Measurements from ENCODE around the gene SELENOH.

SELENOH gene

DNA sequence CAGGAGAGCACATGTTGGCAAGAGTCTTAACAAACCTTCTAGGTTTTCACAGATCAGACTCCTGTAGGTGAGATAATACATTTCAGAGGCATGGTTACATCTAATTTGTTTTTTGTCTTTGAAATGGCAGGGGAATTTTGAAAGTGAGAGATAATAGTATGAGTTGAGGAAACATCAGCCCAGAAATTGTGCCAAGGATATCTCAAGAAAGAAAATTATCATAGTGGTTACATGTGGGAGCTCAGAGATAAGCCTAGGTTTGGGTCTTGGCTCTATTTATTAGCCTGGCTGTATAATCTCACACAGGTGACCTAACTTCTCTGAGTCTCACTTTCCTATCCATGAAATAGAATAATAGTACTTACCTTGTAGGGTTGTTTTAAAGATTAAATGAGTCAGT is 9.9 kb downstream of the SELENOH start:
- DNase-seq: no peak

DNA sequence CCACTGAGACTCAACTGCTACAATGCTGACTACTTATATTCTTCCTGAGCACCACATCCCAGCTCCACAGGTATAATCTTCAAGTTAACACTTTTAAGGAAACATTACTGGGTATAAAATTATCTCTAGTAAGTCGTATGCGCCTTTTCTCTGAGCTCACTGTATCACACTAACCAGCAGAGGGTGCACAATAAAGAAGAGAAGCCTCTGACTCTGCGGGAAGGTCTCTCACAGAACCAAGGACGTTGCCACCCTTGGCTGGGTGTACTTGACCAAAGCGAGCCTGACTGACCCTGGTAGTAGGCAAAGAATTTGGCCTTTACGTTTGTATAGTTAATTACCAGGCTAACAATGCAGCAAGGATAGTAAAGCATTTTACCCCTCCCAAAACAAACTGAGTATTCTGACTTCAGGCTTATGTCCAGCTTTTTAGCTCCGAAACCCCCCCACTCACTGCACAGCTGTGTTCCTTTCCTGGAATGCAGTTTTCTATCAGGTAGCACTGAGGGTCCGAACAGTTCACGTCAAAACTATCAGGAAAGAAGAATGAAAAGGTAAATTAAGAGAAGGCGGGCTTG is 10.5 kb downstream of the SELENOH start, which contains the start of gene BTBD18:
Gene BTBD18, minus strand, starts transcription at position 144 of the 578 bp plus-strand sequence. CDS start 631 bp downstream, outside the sequence.
- no peak for DNase-seq

DNA sequence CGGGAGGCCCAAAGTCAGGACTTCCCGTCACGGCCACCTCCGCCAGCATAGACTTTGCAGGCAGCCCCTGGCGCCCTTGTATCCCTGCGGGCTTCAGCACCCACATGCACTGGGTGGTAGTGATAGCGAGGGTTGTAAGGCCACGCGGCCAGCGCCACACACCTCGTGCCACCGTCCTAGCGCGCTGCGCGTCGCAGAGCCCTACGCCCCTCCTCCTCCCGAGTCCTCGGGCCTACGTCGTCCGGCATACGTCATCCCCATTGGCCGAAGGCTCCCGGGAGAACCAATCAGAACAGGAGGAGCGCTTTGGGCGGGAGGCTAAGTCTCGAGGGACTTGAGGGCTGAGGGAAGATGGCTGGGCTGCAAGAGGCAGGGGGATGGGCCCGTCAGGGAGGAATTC is 11.7 kb downstream of the SELENOH start:
- DNase-seq: no peak

DNA sequence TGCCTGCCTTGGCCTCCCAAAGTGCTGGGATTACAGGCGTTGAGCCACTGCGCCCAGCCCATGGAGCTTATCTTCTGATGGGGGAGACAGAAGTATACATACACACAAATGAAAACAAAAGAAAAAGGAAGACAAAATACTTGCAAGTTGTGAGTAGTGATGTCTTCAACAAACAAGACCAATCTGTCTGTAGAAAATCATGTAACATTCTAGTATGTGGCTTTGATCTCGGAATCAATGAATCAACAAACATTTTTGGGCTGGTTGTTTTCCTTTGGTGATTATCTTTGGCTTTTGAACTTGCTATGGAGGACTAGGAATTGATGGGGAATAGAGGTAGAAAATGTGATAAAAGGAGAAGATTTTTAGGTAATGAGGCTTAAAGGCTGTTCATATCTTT is 16.9 kb downstream of the SELENOH start:
- DNase-seq: no peak

DNA sequence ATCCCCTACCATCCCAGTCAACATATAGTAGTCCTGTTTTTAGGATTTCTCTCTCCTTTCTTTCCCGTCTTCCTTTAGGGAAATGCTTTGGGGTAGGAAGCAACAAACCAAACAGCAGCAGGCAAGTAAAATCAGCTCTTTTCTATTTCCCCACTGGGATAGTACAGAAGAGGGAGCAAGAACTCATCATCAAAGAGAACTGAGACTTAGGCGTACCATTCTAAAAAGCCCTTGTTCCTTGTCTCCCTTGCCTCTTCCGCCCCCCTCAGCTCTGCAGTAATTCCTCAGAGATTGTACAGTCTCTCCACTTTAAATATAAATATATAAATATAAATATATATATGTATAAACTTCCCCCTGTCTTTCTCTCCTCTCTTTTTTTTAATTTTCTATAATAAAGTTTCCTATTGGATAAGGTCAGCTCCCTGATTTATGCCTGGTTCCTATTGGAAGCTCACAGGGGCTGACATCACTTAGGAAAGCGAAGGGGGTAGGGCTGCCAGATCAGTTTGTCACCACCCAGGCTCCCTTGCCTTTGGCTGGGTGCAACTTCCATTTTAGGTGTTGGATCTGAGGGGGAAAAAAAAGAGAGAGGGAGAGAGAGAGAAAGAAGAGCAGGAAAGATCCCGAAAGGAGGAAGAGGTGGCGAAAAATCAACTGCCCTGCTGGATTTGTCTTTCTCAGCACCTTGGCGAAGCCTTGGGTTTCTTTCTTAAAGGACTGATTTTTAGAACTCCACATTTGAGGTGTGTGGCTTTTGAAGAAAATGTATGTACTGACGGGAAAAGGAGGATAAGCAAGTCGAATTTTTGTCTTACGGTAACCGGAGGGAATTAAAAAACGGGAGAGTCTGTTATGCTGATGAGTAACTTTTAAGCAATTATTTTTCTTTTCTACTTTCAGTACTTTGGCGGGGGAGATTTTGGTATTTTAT is 20.3 kb downstream of the SELENOH start, which contains the start of gene CTNND1:
Gene CTNND1, plus strand, starts transcription at position 502 of the 934 bp plus-strand sequence. CDS start 29,677 bp downstream, outside the sequence.
- DNase-seq: no peak

DNA sequence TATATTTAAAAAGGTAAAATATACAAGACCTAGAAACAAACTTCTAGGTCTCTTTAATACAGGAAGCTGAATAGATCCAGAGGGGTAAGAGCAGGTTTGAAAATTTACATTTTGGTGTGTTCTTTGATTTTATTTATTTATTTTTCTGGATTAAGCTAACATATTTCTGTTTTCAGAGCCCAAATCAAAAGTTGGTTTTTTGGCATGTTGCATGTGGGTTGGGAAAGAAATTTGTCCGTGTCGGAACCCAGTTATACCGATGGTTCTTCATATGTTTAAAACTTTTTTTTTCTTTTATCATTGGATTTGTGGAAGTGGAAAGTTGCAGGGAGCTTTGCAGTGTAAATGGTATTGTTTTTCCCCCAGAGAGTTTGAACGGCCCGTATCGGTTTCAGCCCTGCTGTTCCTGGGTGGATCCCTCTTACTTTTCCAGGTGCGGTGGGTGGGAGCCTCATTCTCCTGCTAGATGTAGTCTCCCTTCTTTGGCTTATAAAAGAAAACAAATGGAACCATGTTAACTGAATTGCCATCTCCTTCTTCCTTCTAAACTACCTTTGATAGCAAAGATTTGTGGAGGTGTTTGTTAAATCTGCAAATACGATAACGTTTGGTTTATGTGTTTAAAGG is 21.1 kb downstream of the SELENOH start:
- DNase-seq: no peak

DNA sequence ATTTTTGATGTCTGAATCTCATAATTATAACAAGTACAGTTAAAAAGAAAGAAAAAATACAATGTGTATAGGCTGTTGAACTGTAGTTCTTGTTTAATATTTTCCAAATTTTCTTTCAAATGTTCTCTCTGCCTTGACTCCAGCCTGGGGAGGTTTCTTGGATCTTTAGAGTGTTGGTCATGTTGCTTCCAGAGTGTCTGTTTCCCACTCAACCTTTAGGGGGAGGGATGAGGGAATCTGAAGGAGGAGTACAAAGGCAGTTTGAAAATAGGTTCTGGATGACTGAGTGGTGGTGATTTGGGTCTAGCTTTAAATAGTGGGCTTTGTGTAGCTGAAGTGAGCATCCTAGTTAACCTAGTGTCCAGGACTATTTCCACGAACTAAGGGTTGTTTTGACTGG is 22.3 kb downstream of the SELENOH start:
- DNase-seq: no peak

DNA sequence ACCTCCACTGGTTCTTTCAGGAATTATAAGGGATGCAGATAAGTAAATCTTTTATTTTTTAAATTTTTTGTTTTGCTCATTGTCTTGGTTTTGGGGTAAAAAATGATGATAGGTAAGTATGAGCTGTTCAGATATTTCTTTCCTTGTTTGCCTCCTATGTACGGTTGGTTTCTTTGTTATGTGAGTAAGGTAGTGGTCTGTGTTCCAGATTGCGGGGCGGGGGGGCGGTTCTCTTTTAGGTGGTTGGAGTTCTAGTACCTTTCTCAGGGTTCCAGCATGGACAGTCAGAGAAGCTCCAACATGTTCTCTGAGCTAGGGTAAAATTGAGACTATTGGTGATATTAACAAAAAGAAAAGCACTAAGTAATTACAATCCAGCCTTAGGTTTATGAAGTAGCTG is 22.7 kb downstream of the SELENOH start:
- DNase-seq: no peak

DNA sequence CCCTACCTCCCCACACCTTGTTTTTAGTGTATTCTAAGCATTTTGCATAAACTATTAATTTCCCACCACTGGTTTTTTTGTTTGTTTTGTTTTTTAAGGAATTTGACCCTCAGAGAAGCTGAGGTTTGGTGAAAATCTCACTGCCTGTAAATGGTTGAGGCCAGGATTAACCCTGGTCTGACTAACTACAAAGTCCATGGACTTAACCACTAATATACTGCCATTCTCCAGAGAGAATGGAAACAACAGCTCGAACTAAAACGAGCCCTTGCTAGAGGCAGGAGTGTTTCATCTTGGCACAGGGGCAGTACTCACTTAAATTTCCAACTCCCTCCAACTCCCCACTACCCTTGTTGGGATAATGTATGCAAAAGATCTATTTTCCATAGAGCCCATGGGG is 23.3 kb downstream of the SELENOH start:
- no peak for DNase-seq

DNA sequence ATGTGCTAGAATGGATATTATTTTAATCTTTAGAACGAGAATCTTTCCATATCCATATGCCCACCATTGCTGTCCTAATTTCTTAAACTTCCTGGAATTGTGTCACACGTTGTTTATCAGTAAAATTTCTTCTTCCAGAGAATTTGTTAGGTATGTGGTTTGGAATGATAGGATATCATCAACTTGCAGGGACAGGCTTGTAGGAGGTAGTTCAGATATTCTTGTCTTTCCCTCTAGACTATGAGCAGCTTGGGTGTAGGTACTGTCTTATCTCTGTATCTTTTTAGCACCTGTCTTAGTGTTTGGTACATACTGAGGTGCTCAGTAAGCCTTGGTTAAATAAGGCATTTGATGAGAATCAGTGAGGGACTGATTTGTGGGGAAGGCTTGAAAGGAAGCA is 23.7 kb downstream of the SELENOH start:
- no peak for DNase-seq

DNA sequence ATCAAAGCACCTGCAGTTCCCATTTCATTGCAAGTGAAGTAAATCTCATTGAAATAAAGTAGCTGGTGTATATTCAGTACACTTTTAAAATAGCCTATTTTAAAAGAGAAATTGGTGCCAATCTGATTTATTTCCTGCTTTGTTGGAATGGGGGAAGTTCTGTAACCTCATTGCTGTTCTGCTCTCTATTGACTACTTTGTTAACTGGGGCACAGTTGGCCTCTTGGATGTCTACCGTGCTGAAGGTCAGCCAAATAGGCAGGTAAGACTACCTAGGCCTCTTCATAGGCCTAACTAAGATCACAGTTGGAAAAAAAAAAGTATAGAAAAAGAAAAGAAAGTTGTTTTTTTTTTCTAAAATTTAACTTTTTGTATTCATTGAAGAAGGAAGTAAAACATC is 29.5 kb downstream of the SELENOH start:
- DNase-seq: no peak

DNA sequence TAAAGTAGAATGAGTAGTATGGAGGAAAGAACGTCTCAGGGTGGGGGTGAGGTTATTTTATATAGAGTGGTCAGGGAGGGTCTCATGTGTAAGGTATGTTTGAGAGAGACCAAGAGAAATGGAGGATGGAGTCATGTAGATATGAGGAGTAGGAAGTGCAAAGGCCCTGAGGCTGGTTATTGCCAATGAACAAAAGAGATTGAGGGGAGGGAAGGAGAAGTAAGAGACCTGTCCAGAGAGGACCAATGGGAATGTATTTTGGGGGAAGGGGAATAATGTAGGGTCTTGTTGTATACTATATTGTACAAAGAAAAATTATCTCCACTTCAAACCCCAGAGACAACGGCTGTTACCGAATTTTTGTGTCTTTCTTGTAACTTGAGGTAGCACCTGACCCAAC is 30.1 kb downstream of the SELENOH start:
- no peak for DNase-seq

DNA sequence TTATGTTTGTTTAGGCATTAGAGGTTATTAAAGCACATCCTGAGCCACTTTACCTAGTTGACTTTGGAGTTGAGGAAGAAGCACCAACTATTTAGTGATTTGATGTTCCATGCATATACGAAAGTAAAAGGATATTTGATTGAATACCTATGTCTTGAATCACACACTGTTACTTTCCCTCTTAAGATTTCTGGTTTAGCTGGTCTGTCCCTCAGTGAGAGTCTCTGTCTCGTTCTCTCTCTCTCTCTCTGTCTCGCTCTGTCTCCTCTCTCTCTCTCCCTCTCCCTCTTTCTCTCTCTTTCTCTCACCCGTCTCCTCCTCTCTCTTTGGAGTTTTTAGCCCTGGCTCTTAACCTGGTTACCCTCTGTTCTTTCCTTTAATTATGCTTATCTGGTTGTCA is 31.3 kb downstream of the SELENOH start:
- DNase-seq: no peak

DNA sequence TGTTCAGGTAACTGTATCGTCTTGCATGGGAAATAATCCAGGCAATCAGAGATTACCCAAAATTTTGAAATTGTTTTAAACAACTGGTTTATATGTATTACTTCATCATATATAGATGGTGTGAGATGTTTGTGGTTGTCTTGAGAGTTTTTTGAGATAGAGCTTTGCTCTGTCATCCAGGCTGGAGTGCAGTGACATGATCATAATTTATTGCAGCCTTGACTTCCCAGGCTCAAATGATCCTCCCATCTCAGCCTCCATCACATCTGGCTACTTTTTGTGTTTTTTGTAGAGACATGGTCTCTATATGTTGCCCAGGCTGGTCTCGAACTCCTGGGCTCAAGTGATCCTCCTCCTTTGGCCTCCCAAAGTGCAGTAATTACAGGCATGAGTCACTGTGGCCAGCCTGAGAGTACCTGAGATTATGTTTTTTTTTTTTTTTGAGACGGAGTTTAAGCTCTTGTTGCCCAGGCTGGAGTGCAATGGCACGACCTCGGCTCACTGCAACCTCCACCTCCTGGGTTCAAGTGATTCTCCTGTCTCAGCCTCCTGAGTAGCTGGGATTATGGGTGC is 31.8 kb downstream of the SELENOH start:
- no peak for DNase-seq

DNA sequence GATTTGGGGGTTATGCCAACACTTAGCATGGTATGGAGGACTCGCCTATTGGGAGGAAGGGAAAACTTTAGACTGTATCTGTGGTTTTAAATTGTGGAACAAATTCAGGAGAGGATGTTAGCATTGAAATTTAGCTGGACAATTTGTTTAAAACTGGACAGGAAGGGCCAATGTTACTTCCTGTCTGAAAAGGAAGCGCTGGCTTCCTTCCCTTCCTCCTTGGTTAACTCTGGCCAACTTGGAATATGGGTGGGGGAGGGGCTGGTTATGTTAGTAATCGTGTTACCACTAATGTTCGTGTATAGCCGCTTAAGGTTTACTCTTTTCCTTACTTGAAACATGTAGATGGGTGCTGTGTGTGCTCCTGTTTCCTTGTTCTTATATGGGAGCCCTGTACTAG is 34.2 kb downstream of the SELENOH start:
- no peak for DNase-seq

DNA sequence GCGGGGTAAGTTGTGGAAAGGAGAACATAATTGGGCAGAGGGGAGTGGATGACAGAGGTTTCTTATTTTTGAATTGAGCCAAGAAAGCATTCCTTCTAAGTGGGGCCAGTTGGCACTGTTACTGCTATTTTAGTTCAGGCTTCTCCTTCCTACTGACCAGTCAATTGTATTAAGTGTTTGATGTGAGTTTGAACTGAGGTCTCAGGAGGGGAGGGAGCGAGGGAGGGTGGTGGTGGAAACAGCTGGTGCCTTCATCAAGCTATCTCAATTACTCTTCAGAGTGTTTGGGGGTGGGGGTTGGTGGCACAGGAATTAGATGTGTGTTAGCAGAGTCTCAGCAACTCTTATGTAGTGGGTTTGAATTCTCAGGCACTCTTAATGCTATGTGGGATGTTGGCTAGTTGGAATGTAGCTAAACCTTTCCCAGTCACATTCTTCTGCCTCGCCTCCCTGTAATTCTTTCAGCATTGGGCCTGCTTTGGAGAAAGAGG is 34.8 kb downstream of the SELENOH start:
- no peak for DNase-seq

DNA sequence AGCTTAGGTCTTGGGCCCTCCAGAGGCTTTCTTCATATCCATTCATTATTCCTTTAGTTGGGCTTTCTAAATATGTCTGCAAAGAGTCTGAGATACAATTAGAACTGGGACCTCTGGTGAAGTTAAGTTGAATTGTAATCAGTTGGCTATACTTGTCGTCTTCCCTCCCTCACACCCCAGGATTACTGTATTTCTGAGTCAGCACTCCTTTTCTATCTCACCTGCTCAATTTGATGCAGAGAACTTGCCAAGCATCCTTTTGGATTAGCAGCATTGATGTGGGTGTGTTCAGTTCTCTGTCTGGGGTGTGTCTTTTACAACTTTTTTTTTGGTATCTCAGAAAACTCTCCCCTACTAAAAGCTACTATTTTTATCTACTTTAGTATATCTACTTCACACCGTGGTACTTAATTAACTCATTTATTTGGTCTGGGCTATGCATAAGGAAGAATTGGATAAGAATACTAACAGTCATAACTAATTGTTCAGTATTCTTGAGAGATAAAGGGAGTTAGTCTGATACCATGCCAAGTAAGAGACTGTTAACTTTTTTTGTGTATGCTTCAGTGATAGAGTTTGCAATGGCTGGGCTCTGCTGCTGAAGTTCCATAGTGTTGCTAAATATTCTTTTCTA is 35.4 kb downstream of the SELENOH start:
- no peak for DNase-seq

DNA sequence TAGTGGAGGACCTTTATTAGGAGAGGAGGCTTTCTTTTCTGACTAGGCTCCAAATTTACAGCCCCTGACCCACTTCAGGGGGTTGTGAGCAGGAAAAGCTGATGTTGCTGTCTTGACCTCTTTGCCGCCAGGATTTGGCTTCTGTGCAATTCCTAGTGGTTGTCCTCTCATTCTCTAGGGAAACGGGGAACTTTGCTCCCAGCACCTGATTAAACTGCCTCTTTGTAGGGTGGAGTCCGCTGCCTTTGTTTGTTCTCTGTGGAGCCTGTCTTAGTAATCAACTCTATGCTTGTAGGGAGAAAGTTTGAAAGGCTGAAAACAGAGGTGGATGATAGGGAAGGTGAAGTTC is 36.7 kb downstream of the SELENOH start:
- DNase-seq: no peak

DNA sequence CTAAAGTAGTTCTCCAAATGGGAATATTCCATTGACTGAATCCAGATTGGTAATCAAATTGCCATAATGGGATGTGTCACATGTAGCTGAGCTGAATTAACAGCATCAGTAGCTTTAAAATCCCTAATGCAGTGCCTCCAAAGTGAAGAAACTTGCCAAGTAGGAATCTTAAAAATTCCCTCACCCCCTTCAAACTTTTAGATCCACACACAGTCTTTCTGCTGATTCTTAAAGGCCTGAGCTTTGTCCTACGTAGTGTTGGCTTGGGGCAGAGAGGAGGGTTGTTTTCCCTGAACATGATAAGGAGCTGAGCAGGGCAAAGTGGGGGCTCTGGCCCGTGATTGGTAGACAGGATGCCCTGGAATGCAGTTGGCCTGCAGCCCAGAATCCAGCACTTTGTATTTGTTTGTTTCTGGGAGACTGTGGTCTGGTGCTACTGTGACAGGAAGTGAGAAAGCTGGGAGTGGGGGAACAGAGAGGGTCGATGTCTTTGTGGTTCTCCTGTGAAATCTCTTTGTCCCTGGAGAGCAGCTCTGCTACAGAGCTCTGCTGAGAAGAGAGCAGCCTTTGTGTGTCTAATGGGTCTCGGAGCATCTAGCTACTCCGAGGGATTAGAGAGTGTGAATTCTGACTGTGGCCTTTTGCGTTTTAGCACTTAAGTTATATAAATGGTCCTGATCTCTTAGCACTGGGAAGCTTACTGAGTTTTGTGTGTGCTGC is 37.2 kb downstream of the SELENOH start:
- DNase-seq: no peak

DNA sequence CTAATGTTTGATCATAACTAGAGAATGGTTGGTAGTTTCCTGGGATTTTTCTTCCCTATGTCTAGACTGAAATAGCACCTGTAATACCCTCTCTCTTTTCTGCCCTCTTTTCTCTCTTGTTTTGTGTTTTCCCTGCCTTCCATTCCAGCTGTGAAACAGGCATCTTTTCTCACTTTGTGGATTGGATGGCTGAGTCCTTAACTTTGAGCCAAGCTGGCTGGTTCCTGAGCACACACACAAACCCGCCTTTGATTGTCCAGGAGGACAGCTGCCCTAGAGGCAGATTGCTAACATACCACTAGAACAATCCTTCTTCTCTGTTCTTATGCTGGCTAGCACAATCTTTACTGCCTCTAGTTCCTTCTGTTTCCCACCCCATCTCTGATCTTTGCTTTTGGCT is 38.0 kb downstream of the SELENOH start:
- DNase-seq: no peak

DNA sequence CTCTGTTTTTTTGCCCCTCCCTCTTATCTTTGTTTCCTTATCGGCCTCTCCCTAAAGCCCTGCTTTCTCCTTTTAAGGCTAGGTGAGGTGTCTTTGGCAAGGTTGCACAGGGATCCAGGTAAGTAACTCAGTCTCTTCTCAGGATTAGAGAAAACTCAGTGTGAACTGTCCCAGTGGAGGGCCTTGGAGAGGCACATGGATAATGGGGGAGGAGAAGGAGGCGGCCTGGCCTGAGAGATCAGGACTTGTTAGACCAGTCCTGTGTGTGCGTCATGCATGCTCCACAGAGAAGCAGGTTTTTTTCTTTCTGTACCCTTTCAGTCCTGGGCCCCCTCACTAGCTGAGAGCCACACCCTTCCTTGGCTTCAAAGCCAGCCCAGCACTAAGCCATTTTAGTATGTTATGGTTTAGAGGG is 40.2 kb downstream of the SELENOH start:
- DNase-seq: no peak

DNA sequence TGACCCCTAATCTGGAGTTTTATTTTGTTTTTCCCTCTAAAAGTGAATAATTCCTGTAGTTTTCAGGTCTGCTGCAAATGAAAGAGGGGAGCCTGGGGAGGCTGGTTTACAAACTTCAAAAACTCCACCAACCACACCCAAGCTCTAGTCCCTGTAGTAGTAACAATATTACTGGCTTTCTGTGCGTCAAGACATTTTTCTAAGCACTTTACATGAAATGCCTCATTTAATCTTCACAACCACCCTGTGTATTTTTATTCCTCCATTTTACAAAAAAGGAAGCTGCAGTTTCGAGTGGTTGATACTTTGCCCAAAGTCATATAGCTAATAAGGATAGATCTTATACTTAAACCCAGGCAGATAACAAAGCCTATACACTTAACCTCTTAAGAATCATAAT is 43.8 kb downstream of the SELENOH start:
- no peak for DNase-seq

All from effector CD8-positive, alpha-beta T cell (primary cell).